ENCODE results near the gene DLD.

- TF ChIP-seq ZNF274 (IDR thresholded peaks at IDR 0.05; ENCODE audit: low read depth, low read length) = no peak
- no peak for TF ChIP-seq YY1 (IDR thresholded peaks at IDR 0.05; ENCODE audit: insufficient read depth, insufficient read length)
- TF ChIP-seq SUZ12 (IDR thresholded peaks at IDR 0.05; ENCODE audit: extremely low read depth, insufficient read depth, insufficient read length) = no peak
Observed at GRCh38 chr7:107877731-107878382, 13.1 kb upstream of the DLD start.
